ENCODE data around the gene CLRN1.

CLRN1 gene

DNA sequence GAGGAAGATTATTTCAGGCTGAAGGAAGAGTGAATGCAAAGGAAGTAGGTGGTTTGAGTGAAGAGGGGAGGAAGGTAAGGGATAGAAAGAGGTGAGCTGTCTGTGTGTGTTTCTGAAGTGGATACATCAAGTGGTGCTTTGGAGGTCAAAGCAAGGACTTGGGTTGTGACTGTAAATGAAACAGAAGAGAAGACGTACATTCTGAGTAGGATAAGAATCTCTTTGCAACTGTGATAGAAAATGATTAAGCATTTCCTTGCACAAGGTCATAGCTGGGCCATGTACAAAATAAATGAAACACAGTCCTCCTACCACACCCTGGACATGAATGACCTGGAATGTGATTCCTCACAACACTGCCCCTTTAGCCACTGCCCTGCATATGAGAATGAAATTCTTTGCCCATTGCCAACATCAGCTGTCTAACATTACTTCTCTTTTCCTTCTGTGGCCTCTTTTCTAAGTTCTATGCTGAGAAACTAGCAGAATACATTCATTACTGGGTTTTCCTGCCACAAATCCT, 39.0 kb downstream of the CLRN1 start:
- no peaks in the 10 kb centered on the region for H3K4me1 ChIP-seq (ENCODE audit: insufficient read depth, low read length, poor library complexity, severe bottlenecking)
- no peaks in the 10 kb centered on the region for H4K20me1 ChIP-seq (ENCODE audit: insufficient read depth, low read length, poor library complexity, severe bottlenecking)
- H3K4me2 ChIP-seq (ENCODE audit: low read depth, low read length, poor library complexity, severe bottlenecking), result no peak overlapping the region
- no peaks in the 10 kb centered on the region for H3K36me3 ChIP-seq (ENCODE audit: insufficient read depth, low read length)
- H2AFZ ChIP-seq (ENCODE audit: low read length), result no peak overlapping the region
- H3K9me2 ChIP-seq (replicated peaks; ENCODE audit: low read depth, low read length), result no peaks in the 10 kb centered on the region
- H3F3A ChIP-seq (ENCODE audit: low read depth), result no peaks in the 10 kb centered on the region
- H3K9me3 ChIP-seq (ENCODE audit: insufficient read depth, low read depth, low read length), result no peaks in the 10 kb centered on the region
- no peak overlapping the region for H3K4me3 ChIP-seq (ENCODE audit: low read length, poor library complexity, severe bottlenecking)
- no peaks in the 10 kb centered on the region for H3K27me3 ChIP-seq (ENCODE audit: insufficient read depth, low read length, poor library complexity, severe bottlenecking)
- no peaks in the 10 kb centered on the region for H3K79me2 ChIP-seq (ENCODE audit: insufficient read depth, low read length)
- TF ChIP-seq EZH2phosphoT487 (IDR thresholded peaks at IDR 0.05; ENCODE audit: borderline replicate concordance), result no peak
- TF ChIP-seq, protein P1, sequence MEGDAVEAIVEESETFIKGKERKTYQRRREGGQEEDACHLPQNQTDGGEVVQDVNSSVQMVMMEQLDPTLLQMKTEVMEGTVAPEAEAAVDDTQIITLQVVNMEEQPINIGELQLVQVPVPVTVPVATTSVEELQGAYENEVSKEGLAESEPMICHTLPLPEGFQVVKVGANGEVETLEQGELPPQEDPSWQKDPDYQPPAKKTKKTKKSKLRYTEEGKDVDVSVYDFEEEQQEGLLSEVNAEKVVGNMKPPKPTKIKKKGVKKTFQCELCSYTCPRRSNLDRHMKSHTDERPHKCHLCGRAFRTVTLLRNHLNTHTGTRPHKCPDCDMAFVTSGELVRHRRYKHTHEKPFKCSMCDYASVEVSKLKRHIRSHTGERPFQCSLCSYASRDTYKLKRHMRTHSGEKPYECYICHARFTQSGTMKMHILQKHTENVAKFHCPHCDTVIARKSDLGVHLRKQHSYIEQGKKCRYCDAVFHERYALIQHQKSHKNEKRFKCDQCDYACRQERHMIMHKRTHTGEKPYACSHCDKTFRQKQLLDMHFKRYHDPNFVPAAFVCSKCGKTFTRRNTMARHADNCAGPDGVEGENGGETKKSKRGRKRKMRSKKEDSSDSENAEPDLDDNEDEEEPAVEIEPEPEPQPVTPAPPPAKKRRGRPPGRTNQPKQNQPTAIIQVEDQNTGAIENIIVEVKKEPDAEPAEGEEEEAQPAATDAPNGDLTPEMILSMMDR (conservative IDR thresholded peaks at IDR 0.05; ENCODE audit: low read length), result no peak
- no peak overlapping the region for H3K9ac ChIP-seq (ENCODE audit: low read depth, low read length, poor library complexity, severe bottlenecking)

DNA sequence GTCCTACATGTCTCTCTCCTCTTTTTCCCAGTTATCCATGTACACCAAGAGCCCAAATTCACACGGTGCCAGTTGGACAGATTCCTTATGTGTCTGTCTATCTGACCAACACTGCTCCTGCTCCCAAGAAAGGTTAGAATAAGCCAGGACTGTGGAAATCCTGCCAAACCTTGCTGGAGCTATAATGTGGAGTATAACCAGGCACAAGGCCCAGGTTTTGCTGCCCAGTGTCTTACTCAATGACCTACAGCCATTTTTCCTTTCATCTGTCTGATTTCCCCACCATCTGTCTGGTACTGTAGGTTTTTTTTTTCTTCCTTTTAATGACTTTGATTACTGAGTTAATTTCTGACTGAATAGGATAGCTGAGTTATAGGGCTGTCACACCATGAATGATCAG, 40.8 kb downstream of the CLRN1 start:
- Histone ChIP-seq H3F3A (ENCODE audit: low read depth) (no peaks in the 10 kb centered on the region), H3K9me2 (replicated peaks; ENCODE audit: low read depth, low read length) (no peaks in the 10 kb centered on the region), H3K4me2 (ENCODE audit: low read depth, low read length, poor library complexity, severe bottlenecking) (no peak overlapping the region), H3K9ac (ENCODE audit: low read depth, low read length, poor library complexity, severe bottlenecking) (no peak overlapping the region), H2AFZ (ENCODE audit: low read length) (no peak overlapping the region), H4K20me1 (ENCODE audit: insufficient read depth, low read length, poor library complexity, severe bottlenecking) (no peaks in the 10 kb centered on the region), H3K36me3 (ENCODE audit: insufficient read depth, low read length) (no peaks in the 10 kb centered on the region), H3K4me1 (ENCODE audit: insufficient read depth, low read length, poor library complexity, severe bottlenecking) (no peaks in the 10 kb centered on the region), H3K9me3 (ENCODE audit: insufficient read depth, low read depth, low read length) (no peaks in the 10 kb centered on the region), H3K27me3 (ENCODE audit: insufficient read depth, low read length, poor library complexity, severe bottlenecking) (no peaks in the 10 kb centered on the region), H3K4me3 (ENCODE audit: low read length, poor library complexity, severe bottlenecking) (no peak overlapping the region), H3K79me2 (ENCODE audit: insufficient read depth, low read length) (no peaks in the 10 kb centered on the region)
- TF ChIP-seq, protein P1 (conservative IDR thresholded peaks at IDR 0.05; ENCODE audit: low read length), result no peak
- TF ChIP-seq EZH2phosphoT487 (IDR thresholded peaks at IDR 0.05; ENCODE audit: borderline replicate concordance), result no peak

DNA sequence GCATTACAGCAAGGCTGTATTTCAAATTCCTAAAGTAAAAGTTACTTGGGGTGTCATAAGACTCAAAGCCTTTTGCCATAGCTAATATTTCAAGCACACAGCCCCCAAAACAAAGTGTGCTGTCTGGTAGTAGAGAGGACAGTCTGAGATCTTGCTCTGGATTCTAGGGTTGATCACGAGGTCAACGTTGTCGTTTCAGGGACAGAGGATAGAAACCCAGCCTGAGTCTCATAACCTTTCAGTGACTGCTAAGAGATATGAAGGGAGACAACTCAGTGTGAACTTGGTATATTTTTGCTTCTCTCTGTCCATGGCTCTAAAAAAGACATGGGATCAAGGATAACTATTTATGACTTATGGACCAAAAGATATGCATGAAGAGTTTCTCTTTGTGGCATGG, 41.7 kb downstream of the CLRN1 start:
- no peaks in the 10 kb centered on the region for H3K79me2 ChIP-seq (ENCODE audit: insufficient read depth, low read length)
- no peaks in the 10 kb centered on the region for H3F3A ChIP-seq (ENCODE audit: low read depth)
- H3K9me2 ChIP-seq (replicated peaks; ENCODE audit: low read depth, low read length), result no peaks in the 10 kb centered on the region
- peaks cover 2% of the 10 kb centered on the region for H3K4me1 ChIP-seq (ENCODE audit: insufficient read depth, low read length, poor library complexity, severe bottlenecking)
- H3K4me2 ChIP-seq (ENCODE audit: low read depth, low read length, poor library complexity, severe bottlenecking), result no peak overlapping the region
- H3K36me3 ChIP-seq (ENCODE audit: insufficient read depth, low read length), result no peaks in the 10 kb centered on the region
- H2AFZ ChIP-seq (ENCODE audit: low read length), result no peak overlapping the region
- no peak overlapping the region for H3K9ac ChIP-seq (ENCODE audit: low read depth, low read length, poor library complexity, severe bottlenecking)
- H4K20me1 ChIP-seq (ENCODE audit: insufficient read depth, low read length, poor library complexity, severe bottlenecking), result no peaks in the 10 kb centered on the region
- TF ChIP-seq, protein P1 (conservative IDR thresholded peaks at IDR 0.05; ENCODE audit: low read length), result no peak
- no peak for TF ChIP-seq EZH2phosphoT487 (IDR thresholded peaks at IDR 0.05; ENCODE audit: borderline replicate concordance)
- H3K4me3 ChIP-seq (ENCODE audit: low read length, poor library complexity, severe bottlenecking), result no peak overlapping the region
- H3K9me3 ChIP-seq (ENCODE audit: insufficient read depth, low read depth, low read length), result no peaks in the 10 kb centered on the region
- no peaks in the 10 kb centered on the region for H3K27me3 ChIP-seq (ENCODE audit: insufficient read depth, low read length, poor library complexity, severe bottlenecking)
